Smooth muscle cell (in vitro differentiated cells): ENCODE results near the gene RYR2. TPM values are rescaled to one million over a fixed set of nuclear protein-coding genes. Genes with fewer than 3 reads are reported as not detected.

Experiments used
- DNase-seq: peaks from one replicate; lab custom pipeline; 2025; ENCODE audit not compliant: unreplicated experiment; lab: John Stamatoyannopoulos, UW
- H2AFZ ChIP-seq: fragments of 200-600 bp; sonication (generic); 2 replicates; pipeline ENCODE4 v1.6.0; 2016; ENCODE audit warnings: antibody characterized with exemption, low read depth, mild to moderate bottlenecking
- H3F3A ChIP-seq: fragments of 200-600 bp; sonication (generic); 2 replicates; pipeline ENCODE4 v1.6.0; 2017; ENCODE audit warnings: antibody characterized with exemption, low read depth
- H3K27ac ChIP-seq: fragments of 200-600 bp; sonication (generic); 2 replicates; pipeline ENCODE4 v1.5.1; 2016; ENCODE audit warnings: low read depth, mild to moderate bottlenecking
- H3K27me3 ChIP-seq: fragments of 200-600 bp; sonication (generic); 2 replicates; pipeline ENCODE4 v1.6.1; 2016; ENCODE audit warnings: low read depth, mild to moderate bottlenecking
- H3K36me3 ChIP-seq: fragments of 200-600 bp; sonication (generic); 2 replicates; pipeline ENCODE4 v1.5.1; 2016; ENCODE audit warnings: low read depth
- H3K4me1 ChIP-seq: fragments of 200-600 bp; sonication (generic); 2 replicates; pipeline ENCODE4 v1.5.1; 2016; ENCODE audit warnings: low read depth
- H3K4me2 ChIP-seq: fragments of 200-600 bp; sonication (generic); 2 replicates; pipeline ENCODE4 v1.6.0; 2016; ENCODE audit warnings: mild to moderate bottlenecking
- H3K4me3 ChIP-seq: fragments of 200-600 bp; sonication (generic); 2 replicates; pipeline ENCODE4 v1.5.1; 2016; ENCODE audit warnings: mild to moderate bottlenecking
- H3K79me2 ChIP-seq: fragments of 200-600 bp; sonication (generic); 2 replicates; pipeline ENCODE4 v1.6.0; 2016; ENCODE audit warnings: low read depth, mild to moderate bottlenecking
- H3K9ac ChIP-seq: fragments of 200-600 bp; sonication (generic); 2 replicates; pipeline ENCODE4 v1.6.0; 2016; ENCODE audit warnings: low read depth
- H3K9me3 ChIP-seq: fragments of 200-600 bp; sonication (generic); replicated peaks from 2 replicates; pipeline ENCODE4 v1.5.1; 2016; ENCODE audit warnings: low read depth
- H4K20me1 ChIP-seq: fragments of 200-600 bp; sonication (generic); 2 replicates; pipeline ENCODE4 v1.6.0; 2016; ENCODE audit warnings: low read depth
- WGBS: methylation state at CpG from one replicate; pipeline ENCODE4 v1.1.7; 2016; ENCODE audit warnings: low lambda C conversion rate; 5-methylcytosine and 5-hydroxymethylcytosine counted together
- polyA plus RNA-seq: library from polyadenylated mRNA; unstranded; fragments of >200 nt; fragmentation: Nextera tagmentation; extraction: Ambion mirVana; gene quantifications from 2 replicates; pipeline ENCODE4 v1.2.1, GENCODE V29; 2016
- total RNA-seq: library from RNA; depleted of rRNA; stranded (reverse); fragments of >200 nt; gene quantifications from 2 replicates; pipeline ENCODE4 v1.2.3, GENCODE V29; 2014
- TF ChIP-seq, protein P1 (sequence below): fragments of 200-600 bp; sonication (generic); IDR thresholded peaks from 2 replicates; pipeline ENCODE4 v1.5.1; 2017; ENCODE audit warnings: borderline replicate concordance, mild to moderate bottlenecking, antibody characterized with exemption; ENCODE audit not compliant: insufficient read depth, poor library complexity, severe bottlenecking

RYR2 gene
- total and polyA plus RNA-seq, 2 experiments from 2014 or later: 0.09 TPM; not detected in 1

DNA sequence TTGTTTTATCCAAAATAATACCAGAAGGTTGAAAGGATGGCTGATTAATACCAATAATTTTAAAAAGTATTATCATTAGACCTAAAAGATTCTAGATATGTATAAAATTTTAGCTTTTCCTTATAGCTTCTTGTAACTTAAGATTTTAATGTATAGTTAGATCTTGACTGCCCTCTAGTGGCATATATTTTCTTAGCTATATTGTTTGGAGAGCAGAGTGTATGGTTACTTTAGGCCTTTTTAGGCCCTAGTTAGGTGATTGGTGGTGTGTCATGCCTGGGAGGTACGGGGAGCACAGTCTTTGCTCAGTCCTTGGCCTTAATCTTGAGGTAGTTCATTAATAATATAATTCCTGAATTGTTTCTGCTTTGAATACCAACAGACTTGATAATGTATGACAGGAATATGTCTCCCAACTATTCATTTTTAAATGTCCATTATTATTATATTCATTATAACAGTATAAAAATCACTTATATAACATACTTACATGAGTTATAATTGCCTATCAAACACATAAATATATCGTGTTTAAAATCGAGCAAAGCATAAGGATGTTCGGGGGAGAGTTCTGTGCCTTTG lies 520.3 kb downstream of the RYR2 start:
- Histone ChIP-seq H3K9ac (no peak overlapping the region), H3K79me2 (no peaks in the 10 kb centered on the region), H3K27ac (no peak overlapping the region), H3K4me2 (no peak overlapping the region), H3K4me3 (no peak overlapping the region), H3K9me3 (no peaks in the 10 kb centered on the region), H4K20me1 (no peaks in the 10 kb centered on the region), H3K36me3 (no peaks in the 10 kb centered on the region), H3K4me1 (no peaks in the 10 kb centered on the region), H3F3A (no peaks in the 10 kb centered on the region), H3K27me3 (no peaks in the 10 kb centered on the region), H2AFZ (no peak overlapping the region)
- WGBS: 63% methylated on average over 4 of the region's 4 CpGs
- DNase-seq: no peak
- TF ChIP-seq, protein P1, sequence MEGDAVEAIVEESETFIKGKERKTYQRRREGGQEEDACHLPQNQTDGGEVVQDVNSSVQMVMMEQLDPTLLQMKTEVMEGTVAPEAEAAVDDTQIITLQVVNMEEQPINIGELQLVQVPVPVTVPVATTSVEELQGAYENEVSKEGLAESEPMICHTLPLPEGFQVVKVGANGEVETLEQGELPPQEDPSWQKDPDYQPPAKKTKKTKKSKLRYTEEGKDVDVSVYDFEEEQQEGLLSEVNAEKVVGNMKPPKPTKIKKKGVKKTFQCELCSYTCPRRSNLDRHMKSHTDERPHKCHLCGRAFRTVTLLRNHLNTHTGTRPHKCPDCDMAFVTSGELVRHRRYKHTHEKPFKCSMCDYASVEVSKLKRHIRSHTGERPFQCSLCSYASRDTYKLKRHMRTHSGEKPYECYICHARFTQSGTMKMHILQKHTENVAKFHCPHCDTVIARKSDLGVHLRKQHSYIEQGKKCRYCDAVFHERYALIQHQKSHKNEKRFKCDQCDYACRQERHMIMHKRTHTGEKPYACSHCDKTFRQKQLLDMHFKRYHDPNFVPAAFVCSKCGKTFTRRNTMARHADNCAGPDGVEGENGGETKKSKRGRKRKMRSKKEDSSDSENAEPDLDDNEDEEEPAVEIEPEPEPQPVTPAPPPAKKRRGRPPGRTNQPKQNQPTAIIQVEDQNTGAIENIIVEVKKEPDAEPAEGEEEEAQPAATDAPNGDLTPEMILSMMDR: peak; percentile 73

DNA sequence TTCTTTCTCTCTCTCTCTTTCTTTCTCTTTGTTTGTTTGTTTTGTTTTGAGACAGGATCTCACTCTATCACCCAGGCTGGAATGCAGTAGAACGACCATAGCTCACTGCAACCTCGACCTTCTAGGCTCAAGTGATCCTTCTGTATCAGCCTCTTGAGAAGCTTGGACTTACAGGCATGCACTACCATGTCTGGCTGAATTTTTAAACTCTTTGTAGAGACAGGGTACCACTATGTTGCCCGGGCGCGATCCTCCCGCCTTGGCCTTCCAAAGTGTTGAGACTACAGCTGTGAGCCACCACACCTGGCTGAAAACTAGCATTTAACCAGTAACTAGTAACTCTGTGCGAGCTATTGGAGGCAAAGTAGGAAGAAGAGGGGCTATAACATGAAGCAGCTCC lies 523.3 kb downstream of the RYR2 start:
- Histone ChIP-seq H3K36me3 (no peaks in the 10 kb centered on the region), H3K9me3 (no peaks in the 10 kb centered on the region), H3K4me2 (no peak overlapping the region), H3K4me3 (no peak overlapping the region), H4K20me1 (no peaks in the 10 kb centered on the region), H3F3A (no peaks in the 10 kb centered on the region), H3K27ac (no peak overlapping the region), H3K9ac (no peak overlapping the region), H3K79me2 (no peaks in the 10 kb centered on the region), H3K4me1 (no peaks in the 10 kb centered on the region), H2AFZ (no peak overlapping the region), H3K27me3 (no peaks in the 10 kb centered on the region)
- no peak for DNase-seq
- WGBS: 56% methylated on average over 7 of the region's 7 CpGs
- TF ChIP-seq, protein P1: no peak

DNA sequence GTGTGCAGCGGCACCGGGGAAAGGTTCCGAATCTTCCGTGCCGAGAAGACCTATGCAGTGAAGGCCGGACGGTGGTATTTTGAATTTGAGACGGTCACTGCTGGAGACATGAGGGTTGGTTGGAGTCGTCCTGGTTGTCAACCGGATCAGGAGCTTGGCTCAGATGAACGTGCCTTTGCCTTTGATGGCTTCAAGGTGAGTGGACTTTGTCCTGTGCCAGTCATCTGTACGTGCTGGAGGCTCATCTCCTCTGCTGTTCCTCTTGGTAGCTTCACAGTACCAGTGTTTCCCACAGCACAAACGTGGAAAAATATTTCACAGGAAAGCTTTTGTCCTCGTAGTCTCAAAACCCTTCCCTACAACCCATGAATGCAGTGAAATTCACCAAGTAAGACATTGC lies 524.6 kb downstream of the RYR2 start:
- Histone ChIP-seq H3K9me3 (no peaks in the 10 kb centered on the region), H4K20me1 (no peaks in the 10 kb centered on the region), H2AFZ (no peak overlapping the region), H3F3A (no peaks in the 10 kb centered on the region), H3K4me3 (no peak overlapping the region), H3K36me3 (no peaks in the 10 kb centered on the region), H3K4me2 (no peak overlapping the region), H3K79me2 (no peaks in the 10 kb centered on the region), H3K27me3 (no peaks in the 10 kb centered on the region), H3K27ac (no peak overlapping the region), H3K4me1 (no peaks in the 10 kb centered on the region), H3K9ac (no peak overlapping the region)
- DNase-seq: no peak
- TF ChIP-seq, protein P1: no peak
- 96% methylated on average over 14 of the region's 14 CpGs for WGBS

DNA sequence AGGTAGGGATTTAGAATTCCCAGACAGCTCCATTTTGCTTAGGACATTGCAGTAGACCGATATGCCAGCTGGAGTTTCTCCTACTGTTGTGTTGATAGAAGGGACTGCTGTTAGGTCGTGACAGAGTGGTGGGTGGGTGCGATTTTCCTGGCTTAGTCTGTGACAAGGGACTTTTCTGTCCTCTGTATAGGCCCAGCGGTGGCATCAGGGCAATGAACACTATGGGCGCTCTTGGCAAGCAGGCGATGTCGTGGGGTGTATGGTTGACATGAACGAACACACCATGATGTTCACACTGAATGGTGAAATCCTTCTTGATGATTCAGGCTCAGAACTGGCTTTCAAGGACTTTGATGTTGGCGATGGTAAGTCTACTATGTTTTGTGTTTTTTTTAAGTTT lies 527.0 kb downstream of the RYR2 start:
- TF ChIP-seq, protein P1: no peak
- H3K4me2 ChIP-seq: no peak overlapping the region

More for the DNA sequence above, 527.0 kb downstream of the RYR2 start:
- no peak overlapping the region for H3K27ac ChIP-seq
- no peaks in the 10 kb centered on the region for H3K36me3 ChIP-seq
- H3K4me3 ChIP-seq: no peak overlapping the region
- H3K4me1 ChIP-seq: no peaks in the 10 kb centered on the region
- no peak overlapping the region for H3K9ac ChIP-seq
- no peaks in the 10 kb centered on the region for H3K9me3 ChIP-seq
- no peaks in the 10 kb centered on the region for H3K27me3 ChIP-seq
- no peaks in the 10 kb centered on the region for H3K79me2 ChIP-seq
- no peaks in the 10 kb centered on the region for H4K20me1 ChIP-seq
- no peaks in the 10 kb centered on the region for H3F3A ChIP-seq
- DNase-seq: no peak
- 74% methylated on average over 9 of the region's 9 CpGs for WGBS
- no peak overlapping the region for H2AFZ ChIP-seq
